8988T (cell line): Measurements from ENCODE around the gene TCIRG1.

Experiments
- DNase-seq: peaks from one replicate; pipeline ENCODE4 v3.0.0; 2011

Gene TCIRG1

DNA sequence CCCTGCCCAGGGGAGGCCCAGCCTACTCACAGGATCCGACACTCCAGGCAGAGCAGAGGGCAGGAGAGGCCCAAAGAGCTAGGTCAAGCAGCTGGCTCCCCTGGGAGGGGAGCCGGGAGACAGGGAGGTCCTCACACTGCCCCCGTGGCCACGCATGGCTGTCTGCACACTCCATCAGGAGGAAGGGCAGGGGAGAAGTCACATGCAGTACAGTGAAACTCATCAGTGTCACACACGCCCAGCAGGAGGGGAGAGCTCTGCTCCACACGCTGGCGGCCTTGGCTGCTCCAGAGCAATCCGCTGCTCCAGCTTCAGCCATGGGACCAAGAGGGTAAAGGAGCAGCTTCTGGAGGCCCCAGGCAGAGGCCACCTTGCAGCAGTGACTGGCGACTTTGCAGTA, 14.3 kb downstream of the TCIRG1 start:
- DNase-seq = peak; percentile 31

DNA sequence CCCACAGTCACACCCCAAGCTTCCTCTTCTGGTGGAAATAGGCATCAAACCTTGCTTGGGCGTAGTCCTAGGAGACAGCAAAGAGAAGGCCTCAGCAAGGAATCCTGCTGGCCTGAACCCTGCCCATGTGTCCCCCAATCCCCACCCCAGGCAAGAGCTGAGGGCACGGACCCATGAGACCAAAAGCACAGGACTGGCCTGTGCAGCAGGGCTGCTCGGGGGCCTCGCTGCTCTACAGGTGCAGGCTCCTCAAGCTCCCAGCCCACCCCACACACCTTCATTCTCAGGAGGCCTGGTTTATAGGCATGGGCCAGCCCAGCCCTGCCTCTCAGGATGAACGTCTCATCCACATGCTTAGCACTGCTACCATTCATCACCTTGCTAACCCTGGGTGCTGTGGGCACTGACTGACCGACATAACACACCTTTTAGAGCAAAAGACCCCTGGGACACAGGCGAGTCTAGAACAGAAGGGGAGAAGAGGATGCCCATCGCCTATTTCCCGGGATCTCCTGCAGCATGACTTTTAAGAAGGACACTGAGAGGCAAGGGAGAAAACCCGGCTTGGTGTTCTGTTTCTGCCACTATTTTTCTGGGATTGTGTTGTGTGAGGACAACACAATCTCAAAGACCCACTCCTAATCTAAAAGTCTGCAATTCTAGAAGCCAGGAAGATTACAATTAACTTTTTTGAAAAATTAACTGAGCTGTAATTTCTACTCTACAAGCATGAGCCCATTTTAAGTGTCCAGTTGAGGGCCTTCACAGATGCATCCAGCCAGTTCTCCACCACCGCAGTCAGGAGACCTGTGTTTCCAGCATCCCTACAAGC, 15.4 kb downstream of the TCIRG1 start:
- no peak for DNase-seq

DNA sequence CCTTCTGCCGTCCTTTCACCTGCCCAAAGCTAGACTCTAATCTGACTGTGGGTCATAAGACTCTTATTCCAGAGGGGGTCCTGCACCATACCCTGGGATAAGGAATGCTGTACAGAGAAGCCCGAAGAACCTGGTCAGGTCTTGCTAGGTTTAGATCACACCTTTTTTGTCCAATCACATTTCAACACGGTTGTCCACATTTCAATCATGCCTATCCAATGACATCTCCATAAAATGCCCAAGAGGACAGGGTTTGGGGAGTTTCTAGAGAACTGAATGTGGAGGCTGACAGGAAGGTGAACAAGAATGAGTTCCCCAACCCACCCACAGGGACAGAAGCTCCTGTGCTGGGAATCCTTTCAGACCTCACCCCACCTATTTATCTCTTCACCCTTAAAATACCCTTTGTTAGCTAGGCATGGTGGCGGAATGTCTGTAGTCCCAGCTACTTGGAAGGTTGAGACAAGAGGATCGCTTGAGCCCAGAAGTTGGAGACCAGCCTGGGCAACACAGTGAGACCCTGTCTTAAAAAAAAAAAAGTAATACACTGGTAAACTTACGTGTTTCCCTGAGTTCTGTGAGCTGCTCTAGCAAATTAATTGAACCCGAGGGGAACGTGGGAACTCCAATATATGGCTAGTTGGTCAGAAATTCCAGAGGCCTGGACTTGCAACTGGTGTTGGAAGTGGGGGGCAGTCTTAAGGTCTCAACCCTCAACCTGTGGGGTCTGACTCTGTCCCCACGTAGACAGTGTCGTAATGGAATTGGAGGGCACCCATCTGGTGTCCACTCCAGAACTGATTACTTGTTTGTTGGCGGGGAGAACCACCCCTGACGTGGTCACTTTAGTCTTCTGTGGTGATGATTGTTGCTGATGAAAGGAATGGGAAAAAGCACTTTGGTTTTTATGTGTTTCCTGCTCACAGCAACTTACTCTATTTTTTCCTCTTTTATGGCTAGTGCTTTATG, 17.8 kb downstream of the TCIRG1 start:
- DNase-seq = no peak

DNA sequence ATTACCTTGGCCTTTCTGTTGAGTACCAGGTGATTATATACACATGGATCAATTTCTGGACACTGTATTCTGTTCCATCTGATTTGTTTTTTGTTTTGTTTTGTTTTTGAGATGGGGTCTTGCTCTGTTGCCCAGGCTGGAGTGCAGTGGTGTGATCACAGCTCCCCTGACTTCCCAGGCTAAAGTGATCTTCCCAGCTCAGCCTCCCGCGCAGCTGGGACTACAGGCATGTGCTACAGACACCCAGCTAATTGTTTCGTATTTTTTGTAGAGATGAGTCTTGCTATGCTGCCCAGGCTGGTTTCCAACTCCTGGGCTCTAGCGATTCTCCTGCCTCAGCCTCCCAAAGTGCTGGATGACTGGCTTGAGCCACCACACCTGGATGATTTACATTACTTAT, 19.0 kb downstream of the TCIRG1 start:
- DNase-seq = no peak

DNA sequence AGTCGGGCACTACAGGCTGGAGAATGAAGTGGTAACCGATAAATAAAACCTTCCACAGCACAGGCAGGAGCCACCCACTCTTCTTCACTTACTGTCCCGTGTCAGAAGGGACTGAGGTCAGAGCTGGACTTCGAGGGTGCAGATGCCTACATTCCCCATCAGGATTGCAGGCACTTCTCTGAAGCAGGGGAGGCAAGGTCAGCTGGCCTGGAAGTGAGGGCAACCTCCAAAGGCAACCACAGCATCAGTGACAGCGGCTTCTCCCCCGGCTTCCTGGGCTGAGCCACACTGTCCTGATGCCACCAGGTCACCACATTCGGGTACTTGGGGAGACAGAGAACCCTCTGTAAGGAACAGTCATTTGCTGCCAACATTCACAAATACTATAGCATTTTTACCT, 22.7 kb downstream of the TCIRG1 start:
- no peak for DNase-seq

DNA sequence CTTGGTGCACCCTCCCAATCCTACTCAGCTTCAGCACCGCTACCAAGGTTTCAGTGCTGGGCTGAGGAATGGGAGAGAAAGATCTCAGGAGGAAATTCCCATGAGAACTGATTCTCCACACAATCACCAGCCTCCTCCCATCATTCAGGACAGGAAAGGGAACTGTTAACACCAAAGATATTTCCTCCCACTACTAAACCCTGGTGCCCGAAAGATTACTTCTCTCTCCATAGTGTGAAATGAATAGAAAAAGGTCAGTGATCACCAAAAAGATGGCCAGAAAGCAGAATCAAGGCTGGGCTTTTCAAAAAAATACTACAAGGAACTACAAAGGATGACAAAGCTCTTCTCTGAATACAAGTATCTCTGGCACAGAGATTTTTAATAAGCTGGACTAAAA, 26.1 kb downstream of the TCIRG1 start:
- no peak for DNase-seq

DNA sequence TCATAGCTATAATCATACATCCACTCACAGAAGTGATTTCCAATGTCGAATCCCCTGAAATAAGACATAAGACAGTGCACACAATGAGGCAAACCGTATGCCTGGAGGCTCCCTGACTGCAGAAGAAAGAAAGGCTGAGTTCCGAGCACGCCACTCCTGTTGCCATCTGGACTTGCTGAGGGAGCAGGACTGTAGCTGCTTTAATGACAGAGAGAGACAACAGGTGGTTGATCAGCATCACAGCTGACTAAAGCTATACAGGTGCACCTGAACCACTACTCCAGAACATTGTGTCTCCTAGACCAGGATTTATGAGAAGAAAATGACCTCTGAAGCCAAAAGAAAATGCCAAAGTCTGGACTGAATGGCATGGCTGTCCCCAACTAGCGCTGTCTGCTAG, 27.0 kb downstream of the TCIRG1 start:
- no peak for DNase-seq

DNA sequence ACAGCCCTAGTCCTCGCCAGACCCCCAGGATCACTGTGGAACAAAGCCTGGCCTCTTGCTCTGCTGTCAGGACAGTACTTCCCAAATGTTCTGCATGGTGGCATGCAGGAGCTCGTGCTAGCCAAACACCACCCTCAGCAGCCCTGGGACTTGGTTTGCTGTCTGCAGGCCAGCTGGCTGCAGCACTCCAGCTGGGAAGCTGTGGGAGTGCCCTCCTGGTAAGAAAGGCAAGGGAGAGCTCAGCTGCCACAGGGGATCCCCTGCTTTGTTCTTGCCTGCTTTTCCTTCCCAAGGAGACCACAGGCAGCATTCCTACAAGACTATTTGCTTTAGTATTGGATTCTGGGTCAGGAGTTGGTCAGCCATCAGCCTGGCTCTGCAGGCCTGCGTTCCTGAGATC, 27.9 kb downstream of the TCIRG1 start:
- no peak for DNase-seq

DNA sequence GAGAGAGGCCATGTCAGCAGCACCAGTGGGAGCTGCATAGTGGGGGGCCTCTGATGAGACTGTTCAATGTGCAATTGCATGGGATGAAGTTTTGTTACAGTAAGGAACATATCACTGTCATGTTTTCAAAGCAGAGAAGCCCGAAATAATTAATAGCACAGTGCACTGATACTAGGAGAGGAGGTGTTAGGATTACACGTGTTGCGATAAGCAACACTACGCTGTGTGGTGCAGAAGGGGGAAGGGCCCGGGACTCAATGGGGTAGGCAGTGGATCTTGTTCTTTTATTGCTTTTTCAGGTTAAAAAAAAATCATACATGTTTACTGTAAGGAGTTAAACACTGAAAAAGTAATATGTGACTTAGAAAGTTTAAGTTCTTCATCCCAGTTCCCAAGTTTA, 29.2 kb downstream of the TCIRG1 start:
- DNase-seq = no peak

DNA sequence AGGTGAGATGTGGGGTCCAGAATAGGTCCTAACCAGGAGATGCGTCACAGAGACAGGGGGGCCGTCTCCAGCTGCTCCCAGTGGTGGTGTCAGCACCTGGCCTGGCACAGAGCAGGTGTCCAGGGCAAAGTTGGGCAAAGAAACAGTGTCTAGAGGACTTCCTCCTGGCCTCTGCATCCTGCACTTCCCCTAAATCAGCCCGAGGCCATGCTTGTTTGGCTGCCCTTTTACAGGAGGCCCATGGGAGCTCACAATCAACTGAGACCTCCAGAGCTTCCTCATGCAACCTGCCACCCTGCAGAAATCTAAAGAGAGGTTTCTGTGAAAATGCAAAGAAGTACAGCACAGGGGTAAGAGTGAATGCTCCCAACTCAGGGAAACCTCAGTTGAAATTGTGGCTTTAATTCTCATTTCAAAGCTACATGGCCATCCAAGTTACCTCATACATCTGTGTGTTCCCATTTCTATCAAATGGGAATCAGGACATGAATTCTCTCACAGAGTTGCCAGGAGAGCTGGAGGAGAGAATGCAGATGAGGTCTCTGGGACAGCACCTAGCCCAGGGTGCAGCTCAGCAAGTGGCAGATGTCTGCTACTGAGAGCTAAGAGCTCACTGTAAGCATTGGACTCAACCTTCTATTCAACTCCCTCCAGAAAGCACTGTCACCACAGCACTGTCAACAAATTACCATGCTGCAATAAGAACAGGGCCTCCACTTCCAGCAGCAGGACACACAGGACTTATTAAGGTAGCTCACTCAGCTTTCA, 32.6 kb downstream of the TCIRG1 start:
- DNase-seq = no peak

DNA sequence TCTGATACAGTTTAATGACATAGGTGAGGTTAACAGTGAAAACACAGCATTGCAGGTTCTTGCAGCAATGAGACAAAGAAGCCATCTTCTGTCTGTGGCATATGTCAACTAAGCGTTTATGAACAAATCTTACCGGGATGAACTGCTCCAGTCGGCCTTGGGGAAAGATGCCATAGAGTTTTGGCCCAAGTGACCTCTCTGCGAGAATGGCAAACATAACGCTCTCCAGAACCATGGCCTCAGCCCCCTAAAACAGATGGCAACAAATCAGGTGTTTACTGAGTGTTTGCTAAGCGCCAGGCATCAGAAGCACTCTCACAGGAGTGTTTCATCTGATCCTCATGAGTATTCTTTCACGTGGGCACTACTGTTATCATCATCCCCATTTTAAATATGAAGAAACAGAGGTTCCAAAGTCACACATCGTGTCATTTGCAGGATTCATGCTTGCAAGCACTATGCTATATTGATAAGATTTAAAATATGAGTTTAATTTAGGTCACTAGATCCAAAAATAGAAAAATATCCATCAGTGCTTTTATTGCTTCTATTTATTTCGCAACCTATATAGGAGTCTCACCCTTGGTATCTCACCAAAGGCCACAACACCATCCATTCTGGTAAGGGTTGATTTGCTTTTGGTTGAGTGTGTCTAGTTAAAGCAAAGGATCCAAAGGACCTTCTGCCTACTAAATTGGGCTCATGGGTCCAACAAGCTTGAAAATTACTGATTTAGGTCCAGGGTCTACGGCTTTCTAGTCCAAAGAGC, 35.9 kb downstream of the TCIRG1 start:
- DNase-seq = no peak

DNA sequence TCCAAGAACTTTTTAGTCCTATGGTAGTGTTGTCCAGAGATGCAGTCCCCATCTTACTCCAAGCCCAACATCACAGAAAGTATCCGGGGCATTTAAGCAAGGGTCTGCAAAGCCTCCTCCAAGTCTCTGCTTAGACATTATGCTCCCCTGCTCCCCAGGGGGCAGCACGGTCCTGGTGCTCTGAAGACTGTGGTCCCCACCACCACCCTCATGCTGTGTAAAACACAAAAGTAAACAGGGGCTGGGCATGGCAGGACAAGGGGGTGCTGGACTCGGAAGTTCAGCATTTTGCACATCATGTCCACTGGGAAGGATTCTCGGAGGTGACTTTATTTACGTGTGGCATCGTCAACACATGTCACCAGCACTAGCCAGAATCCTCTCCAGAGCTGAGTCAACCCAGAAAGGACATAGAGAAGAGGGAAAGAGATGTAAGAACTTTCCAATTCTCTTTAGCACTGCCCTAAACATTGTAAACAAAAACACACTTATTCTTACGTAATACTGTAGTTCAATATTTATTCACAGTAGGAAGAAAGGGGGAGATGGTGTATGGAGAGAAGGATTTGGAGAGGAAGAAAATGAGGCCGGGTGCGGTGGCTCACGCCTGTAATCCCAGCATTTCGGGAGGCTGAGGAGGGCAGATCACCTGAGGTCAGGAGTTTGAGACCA, 37.7 kb downstream of the TCIRG1 start:
- DNase-seq = no peak

DNA sequence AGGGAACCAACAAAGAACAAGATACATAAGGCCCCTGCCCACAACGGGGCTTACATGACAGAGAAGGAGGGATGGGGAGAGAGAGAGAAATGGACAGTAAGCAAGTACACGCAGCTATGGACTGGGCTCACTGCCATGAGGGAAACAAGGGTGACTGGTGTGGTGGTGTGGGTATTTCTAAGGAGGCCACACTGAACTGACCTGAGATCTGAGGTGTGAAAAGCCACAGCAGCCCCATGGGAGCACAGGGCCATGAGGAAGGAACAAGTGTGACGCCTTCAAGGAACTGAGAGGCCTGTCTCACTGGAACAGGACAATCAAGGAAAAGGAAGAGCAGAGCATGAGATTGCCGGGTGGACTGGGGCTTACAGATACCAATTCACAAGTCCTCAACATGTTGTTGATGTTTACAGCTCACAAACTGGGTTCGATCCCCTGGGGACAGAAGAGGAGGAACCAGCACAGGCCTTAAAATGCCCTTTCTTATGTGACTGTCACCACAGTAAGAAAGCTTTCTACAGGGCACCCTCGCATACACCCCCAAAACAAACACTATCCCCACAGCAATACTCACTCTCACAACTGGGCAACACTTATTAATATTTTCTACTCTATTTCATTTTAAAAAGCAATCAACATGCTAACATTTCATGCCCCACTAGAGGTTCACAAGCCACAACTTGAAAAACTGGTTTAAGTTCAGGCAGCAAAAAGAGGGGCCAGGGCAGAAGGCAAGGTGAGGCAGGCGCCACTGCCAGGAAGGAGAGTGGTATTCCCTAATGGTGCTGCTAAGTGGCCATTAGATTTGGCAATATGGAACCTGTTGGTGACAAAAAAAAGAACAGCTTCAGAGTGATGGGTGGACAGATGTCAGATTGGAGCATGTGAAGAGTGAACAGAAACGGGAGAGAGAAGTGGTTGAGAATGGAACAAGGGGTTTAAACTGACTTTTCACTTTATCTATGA, 39.1 kb downstream of the TCIRG1 start:
- DNase-seq = no peak

DNA sequence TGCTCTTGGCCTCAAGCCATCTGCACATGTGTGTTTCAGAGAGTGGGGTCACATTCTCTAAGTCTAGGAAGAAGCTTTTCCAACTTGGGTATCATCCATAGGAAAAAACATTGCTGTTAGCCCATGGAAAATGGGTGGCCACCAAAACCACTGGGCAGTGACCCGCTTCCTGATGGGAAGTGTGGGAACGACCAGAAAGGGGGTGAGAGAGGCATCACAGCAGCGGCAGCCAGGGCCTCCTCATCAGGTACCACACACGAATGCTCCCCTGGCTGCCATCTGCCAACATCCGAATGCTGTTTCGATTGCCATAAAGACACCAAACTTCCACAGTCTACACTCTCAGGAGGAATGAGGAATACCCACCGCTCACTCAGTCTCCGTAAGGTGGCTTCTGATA, 42.0 kb downstream of the TCIRG1 start:
- DNase-seq = no peak

DNA sequence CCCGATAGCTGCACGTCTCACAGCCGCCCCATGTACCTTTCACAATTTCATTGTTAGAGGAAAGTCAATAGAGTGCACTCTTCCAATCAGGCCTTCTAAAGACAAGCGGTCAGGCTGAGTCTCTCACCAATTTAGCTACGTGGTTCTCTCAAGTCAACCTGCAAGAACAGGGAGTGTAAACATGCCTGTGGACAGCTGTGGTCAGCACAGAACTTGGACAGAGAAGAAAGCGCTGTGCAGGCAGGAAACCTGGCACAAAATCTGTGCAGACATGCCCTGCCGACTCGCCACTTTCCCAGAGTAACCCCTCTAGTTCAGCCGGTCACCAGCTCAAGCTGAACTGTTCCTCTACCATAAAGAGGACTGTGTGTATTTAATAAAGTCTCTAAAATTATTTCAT, 42.9 kb downstream of the TCIRG1 start:
- no peak for DNase-seq

DNA sequence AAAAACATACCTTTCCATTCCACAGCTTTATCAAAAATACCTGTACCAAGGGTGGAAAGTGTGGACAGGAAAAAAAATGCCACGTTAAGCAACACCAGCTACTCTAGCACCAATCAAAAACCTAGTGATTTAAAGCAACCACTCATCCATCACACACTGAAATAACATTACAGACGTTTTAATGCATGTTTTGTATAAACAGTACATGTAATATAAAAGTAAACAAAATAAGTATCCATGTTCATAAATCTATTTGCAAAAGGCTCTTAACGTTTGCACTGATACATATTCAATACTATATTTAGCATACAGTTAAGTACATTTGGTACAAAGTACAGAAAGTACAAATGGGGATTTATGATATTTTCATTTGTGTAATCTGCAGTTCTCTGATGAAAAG, 43.7 kb downstream of the TCIRG1 start:
- no peak for DNase-seq

DNA sequence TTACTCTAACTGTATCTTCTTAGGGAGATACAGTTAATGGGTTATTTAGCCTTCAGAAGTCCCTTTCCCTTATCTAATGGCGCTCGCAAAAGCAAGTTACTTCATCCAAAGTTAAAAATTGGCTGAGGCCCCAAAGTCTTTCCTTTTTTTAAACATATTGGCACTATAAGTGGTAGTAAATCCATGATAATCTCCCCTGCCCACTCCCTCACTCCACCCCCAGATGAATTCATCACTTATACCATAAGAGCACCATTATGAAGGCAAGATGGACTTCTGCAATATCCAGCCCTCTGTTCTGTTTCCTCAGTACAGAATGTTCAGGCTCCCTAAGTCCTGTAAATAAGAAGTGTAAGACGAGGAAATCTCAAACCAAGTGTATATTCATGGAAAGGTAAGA, 44.7 kb downstream of the TCIRG1 start:
- no peak for DNase-seq

DNA sequence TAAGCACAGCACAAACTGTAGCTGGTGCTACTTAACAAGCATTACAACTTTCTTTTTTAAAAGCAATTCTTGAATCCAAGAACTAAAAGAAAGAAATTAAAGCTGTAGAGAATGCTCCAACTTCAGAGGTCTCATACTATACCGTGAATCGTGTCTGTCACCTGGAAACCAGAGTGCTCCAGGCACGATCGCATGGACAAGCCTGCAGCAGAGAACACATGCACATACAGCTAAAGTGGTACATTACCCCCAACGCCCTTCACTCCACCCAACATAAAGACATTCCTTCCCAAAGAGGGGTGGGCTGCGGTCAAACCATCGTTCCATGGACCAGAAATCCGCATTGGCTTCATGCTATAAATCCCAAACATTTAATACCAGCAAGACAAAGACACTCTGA, 50.9 kb downstream of the TCIRG1 start:
- no peak for DNase-seq

DNA sequence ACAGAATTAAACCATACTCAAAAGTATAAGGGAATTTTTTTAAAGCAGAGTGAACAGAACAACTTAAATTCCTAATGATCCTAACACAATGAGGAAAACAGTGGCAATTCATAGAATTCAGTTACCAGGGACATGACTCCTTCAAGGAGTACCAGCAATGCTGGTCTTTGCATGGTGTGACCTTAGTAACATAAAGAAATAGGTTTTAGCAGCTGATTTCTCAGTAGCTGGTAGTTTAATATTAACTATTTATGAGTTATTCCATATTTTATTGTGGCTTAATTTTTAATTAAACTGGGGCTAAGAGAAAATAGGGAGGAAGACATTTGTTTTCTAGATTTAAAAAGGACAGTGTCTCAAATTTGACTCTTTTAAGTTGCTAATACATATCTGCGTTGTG, 51.5 kb downstream of the TCIRG1 start:
- DNase-seq = no peak

DNA sequence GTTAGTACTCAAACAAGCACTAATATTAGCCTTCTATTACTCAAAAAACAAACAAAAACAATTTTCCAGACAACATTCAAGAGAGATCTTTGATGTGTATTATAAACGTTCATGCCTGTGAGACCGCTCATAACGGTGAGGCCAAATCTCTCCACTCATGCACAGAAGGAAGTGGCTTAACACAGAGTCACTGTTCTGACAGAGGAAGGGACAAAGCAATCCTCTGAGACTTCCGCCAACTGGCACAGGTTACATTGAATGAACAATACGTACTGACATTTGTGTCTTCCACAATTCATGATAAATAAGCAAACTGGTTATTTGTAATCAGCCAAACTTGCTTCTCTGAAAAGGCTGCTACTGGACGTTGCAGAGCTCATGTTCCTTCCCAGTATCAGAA, 51.9 kb downstream of the TCIRG1 start:
- DNase-seq = no peak

DNA sequence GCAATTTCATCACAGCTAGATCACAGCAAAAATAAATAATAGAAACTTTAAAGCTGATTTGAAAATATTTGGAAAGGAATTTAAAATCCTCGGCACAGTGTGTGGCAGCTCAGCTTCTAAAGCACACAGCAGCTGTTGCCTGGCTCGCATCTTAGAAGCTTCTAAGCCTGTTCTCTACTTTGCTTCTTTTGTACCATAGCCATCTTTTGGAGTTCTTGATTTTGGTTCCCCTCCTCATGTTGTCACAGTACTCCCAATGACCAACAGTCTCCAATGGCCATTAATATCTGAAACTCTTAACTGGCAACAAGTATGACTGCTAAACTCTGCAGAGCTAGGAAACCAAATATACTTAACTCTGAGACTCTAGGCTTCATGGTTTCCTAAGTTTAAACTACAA, 53.6 kb downstream of the TCIRG1 start:
- DNase-seq = no peak
